Cardiac septum (tissue), 1 donor: Measurements from ENCODE around the gene ACSF3. TPM values are rescaled to one million over a fixed set of nuclear protein-coding genes. Genes with fewer than 3 reads are reported as not detected.
A peak's percentile ranks its signal among the peaks of the same experiment; 100 is the strongest.
"Not testable (repeated sequence)": the region's sequence is repeated elsewhere in the genome, so short reads cannot be mapped to it uniquely, and the experiment has no call there.

Source experiments
- DNase-seq: peaks from one replicate; pipeline ENCODE4 v3.0.0-alpha.2; 2020; ENCODE audit warnings: low spot score
- intact Hi-C: fragments of 100-400 bp; cut with DNase I; formaldehyde crosslinking; loops from one replicate; pipeline ENCODE4 v1.14.0; 2022
- total RNA-seq: library from RNA; stranded (reverse); fragmentation: NEBNext Ultra II Directional; extraction: Animal tissue kit (Norgen Biotek cat#: 25700); gene quantifications from one replicate; pipeline ENCODE4 v1.2.1, GENCODE V29; 2021
- donor health status: DM: no; HTN: no; CAD: no.

The ACSF3 gene
- total RNA-seq, 1 donor from 2014 or later: 14.7 TPM

DNA sequence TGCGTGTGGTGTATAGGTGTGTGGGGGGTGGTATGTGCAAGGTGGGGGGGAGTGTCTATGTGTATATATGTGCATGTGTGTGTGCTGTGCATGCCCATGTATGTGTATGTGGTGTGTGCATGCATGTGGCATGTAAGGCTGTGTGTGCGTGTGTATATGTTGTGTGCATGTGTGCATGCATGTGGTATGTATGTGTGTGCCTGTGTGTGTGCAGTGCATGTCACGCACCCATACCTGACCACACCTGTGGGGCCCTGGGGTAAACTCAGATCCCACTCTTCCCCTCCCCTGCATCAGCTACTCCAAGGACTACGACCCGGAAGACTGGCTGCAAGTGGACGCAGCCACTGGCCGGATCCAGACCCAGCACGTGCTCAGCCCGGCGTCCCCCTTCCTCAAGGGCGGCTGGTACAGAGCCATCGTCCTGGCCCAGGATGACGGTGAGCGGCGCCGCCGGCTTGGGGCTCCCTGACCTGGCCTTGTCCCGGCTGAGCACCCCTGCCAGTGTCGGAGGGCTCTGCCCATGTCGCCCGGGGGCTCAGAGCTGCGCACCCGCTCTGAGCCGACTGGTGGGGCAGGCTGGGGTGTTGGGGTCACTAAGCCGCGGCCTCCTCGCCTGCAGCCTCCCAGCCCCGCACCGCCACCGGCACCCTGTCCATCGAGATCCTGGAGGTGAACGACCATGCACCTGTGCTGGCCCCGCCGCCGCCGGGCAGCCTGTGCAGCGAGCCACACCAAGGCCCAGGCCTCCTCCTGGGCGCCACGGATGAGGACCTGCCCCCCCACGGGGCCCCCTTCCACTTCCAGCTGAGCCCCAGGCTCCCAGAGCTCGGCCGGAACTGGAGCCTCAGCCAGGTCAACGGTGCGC is 97.6 kb downstream of the ACSF3 start:
- intact Hi-C loops: no loop called here
- DNase-seq: no peak

DNA sequence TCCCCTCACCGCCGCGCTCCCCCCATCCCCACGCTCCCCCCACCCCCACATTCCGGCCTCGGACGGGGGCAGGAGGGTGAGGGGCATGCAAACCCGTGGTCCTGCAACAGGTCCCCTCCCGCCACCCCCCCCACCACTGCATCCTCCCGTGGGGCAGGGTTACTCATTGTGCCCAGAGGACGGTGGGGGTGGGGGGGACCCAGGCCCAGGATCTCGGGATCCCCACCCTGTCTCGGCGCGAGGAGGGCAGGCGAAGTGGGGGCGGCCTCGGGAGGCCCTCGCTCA is 98.2 kb downstream of the ACSF3 start:
- no peak for DNase-seq
- intact Hi-C loops: no loop called here

DNA sequence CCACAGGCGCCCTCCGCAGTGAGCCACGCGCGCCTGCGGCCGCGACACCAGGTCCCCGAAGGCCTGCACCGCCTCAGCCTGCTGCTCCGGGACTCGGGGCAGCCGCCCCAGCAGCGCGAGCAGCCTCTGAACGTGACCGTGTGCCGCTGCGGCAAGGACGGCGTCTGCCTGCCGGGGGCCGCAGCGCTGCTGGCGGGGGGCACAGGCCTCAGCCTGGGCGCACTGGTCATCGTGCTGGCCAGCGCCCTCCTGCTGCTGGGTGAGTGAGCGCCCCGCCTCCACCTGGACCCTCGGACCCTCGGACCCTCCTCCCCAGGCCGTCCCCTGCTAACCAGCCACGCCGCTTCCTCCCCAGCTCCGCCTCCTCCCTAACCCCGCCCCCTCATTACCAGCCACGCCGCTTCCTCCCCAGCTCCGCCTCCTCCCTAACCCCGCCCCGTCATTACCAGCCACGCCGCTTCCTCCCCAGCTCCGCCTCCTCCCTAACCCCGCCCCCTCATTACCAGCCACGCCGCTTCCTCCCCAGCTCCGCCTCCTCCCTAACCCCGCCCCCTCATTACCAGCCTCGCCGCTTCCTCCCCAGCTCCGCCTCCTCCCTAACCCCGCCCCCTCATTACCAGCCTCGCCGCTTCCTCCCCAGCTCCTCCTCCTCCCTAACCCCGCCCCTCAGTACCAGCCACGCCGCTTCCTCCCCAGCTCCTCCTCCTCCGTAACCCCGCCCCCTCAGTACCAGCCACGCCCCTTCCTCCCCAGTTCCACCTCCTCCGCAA is 98.7 kb downstream of the ACSF3 start:
- intact Hi-C loops: not testable (repeated sequence)
- DNase-seq: peak; percentile 89

DNA sequence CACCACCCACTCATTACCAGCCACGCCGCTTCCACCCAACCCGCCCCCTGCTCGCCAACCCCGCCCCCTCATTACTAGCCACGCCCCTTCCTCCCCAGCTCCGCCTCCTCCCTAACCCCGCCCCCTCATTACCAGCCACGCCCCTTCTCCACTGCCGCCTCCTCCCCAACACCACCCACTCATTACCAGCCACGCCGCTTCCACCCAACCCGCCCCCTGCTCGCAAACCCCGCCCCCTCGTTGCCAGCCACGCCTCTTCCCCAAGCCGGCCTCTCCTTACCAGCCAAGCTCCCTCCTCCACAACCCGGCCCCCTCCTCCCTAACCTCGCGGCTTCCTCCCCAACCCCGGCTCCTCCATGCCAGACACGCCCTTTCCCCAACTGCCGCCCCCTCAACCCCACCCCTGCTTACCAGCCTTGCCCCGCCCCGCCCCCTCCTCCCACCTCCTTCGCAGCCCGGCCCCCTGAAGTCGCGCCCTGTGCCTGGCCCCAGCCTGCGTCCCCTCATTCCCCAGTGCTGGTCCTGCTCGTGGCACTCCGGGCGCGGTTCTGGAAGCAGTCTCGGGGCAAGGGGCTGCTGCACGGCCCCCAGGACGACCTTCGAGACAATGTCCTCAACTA is 99.4 kb downstream of the ACSF3 start:
- peak; percentile 84 for DNase-seq
- intact Hi-C loops: no loop called here

DNA sequence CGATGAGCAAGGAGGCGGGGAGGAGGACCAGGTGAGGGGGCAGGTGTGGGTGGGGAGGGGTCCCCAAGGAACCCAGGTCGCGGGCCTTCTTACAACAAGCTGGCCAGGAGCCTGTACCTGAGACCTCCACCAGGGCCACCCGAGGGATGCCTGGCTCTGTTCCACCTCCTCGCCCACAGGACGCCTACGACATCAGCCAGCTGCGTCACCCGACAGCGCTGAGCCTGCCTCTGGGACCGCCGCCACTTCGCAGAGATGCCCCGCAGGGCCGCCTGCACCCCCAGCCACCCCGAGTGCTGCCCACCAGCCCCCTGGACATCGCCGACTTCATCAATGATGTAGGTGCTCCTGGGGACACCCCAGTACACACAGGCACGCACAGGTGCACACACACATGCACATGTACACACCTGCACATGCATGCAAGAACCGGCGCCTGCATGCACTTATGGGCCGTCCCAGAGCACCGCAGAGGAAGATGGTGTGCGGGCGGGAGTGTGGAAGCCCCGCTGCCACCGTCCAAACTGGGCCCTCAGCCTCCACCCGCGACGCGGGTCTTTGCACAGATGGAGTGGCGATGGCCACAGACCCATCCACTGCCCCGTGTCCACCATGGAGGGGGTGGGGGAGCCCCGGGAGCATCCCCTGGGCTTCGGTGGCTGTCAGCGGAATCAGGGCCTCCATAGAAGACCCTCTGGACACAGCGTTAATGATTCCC is 100.1 kb downstream of the ACSF3 start:
- DNase-seq: no peak
- intact Hi-C loops: no loop called here

DNA sequence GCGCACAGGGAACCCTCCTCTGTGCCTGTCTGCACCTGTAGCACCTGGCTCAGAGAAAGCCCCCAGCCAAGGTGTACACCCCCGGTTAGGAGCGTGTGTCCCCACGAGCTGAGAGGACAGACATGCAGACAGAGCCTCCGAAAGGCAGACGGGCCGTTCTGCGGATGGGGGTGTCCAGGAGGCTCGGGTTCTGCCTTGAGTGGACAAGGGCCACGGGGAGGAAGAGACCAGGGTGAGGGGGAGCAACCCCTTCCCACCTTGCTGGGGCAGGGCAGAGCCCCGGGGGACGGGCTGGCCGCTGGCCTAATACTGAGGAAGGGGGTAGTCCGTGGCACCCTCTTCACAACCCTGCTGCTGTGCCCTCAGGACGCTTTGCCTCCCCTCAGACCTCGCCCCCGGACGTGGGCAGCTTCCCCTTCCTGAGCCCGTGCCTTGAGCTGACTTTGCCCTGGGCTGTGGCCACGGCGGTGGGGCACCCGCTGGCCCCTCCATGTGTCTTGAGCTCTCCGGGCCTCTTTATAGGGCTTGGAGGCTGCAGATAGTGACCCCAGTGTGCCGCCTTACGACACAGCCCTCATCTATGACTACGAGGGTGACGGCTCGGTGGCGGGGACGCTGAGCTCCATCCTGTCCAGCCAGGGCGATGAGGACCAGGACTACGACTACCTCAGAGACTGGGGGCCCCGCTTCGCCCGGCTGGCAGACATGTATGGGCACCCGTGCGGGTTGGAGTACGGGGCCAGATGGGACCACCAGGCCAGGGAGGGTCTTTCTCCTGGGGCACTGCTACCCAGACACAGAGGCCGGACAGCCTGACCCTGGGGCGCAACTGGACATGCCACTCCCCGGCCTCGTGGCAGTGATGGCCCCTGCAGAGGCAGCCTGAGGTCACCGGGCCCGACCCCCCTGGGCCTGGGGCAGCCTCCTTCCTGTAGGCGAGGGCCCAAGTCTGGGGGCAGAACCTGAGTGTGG is 101.0 kb downstream of the ACSF3 start:
- DNase-seq: no peak
- intact Hi-C loops: no loop called here

DNA sequence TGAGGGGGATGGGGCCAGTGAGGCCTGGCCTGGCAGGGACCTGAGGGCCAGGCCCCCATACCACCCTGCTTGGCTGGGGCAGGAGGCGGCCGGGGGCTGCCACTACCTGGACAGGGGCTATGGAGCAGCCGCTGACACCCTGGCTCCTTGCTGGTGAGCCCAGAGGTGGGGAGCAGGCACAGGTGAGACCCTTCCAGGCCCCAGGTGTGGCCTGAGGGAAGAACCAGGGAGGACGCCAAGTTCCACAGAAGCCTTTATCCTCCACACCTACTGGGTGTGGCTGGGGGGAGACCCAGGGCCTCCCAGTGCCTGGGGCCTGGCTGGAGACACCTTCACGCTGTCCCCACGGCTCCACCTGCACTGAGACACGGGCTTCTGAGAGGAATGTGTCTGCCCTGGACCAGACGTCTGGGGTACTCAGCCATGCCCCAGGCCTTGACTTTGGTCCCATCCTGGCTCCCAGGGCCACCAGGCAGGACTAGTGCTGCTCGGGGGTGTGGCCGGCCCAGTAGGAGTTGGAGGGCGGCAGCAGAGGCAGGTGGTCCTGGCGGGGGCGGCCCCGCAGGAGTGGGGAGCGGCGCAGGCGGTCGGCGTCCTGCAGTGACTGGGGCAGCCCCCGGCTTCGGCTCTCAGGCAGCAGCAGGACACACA is 102.0 kb downstream of the ACSF3 start:
- intact Hi-C loops: no loop called here
- no peak for DNase-seq

DNA sequence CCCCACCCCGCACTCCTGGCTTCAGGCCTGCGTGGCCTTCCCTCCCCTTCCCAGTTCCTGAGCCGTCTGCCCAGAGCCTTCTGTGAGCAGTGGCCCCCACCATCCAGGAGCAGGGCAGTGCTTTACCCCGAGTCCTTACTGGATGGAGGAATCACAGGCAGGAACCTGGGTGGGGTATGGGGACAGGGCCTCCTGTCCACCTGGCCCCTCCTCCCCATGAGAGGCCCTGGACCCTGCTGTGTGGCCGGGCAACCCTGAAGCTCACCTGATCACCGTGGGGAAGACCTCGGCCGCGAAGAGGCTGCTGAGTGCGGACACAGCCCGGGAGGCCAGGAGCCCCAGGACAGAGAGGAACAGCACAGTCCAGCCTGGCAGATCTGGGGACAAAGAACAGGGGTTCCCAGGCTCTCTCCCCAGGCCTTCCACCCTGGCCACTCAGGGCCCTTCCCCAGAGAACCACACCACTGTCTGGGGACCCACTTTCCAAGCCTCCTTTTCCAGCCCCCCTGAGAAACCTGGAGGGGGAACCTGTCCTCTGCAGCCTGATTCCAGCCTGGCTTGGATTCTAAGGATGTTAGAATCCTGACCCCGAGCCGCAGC is 103.5 kb downstream of the ACSF3 start:
- no peak for DNase-seq
- intact Hi-C loops: no loop called here

DNA sequence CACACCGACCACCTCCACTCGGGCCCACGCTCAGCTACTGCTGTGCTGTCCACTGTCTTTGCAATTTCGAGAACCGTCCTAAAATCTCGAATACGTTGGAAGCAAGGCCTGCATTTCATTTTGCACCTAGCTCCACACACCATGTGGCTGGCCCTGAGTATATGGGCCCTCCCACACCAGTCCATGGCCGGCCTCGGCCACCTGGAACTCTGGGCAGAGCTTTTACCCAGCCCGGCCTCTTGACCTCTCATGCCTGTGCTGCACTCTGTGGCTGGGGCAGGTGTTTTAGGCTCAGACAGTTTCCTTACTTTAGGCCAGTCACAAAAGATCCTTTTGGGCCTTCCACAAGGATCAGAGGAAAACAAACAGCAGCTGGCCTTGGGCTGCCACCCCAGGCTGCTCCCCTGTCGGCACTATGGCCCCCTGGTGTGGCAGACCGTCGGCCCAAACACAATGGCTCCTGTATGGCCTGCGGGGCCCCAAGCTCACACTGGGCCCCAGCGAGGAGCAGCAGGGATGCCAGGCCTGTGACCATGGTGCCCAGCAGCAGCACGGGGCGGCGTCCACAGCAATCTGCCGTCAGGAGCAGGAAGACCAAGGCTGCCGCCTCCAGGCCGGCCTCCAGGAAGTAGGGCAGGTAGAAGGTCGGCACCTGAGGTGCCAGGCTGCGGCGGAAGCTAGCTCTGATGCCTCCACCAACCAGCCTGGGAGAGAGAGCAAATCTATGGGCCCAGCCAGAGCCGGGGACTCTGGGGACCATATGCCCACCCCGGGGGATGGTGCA is 104.2 kb downstream of the ACSF3 start:
- intact Hi-C loops: no loop called here
- no peak for DNase-seq

DNA sequence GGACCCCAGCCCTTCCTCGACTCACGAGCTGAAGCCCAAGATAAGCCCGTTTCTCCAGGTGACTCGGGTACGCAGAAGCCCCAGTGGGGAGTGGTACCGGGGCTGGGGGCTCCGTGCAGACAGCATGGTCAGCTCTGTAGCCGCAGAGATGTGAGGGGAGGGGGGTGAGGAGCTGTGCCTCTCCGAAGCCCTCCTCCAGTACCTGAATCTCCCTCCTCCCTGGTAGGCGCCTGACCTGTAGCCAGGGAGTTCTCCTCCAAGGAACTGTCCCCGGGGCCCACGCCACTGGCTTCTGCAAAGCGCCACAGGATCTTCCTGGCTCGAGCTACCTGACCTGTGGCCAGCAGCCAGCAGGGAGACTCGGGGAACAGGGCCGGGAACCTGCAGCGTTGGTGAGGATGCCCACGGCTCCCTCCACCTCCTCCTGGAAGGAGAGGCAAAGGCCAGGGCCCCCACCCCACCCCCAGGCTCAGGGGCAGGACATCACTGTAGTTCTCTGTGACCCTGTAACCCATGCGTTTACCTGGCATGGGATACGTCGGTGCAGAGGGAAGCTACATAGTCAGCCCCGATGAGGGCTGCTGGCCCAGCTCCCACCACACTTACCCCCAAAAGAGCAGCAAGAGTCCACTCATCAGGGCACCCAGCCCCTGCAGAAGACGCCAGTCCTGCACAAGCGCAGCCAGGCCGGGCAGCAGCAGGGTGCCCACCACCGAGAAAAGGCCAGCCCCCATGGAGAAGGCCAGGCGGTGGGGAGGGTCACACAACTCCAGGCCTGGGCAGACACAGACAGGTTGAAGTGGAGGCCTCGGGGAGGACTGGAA is 105.0 kb downstream of the ACSF3 start:
- no peak for DNase-seq

DNA sequence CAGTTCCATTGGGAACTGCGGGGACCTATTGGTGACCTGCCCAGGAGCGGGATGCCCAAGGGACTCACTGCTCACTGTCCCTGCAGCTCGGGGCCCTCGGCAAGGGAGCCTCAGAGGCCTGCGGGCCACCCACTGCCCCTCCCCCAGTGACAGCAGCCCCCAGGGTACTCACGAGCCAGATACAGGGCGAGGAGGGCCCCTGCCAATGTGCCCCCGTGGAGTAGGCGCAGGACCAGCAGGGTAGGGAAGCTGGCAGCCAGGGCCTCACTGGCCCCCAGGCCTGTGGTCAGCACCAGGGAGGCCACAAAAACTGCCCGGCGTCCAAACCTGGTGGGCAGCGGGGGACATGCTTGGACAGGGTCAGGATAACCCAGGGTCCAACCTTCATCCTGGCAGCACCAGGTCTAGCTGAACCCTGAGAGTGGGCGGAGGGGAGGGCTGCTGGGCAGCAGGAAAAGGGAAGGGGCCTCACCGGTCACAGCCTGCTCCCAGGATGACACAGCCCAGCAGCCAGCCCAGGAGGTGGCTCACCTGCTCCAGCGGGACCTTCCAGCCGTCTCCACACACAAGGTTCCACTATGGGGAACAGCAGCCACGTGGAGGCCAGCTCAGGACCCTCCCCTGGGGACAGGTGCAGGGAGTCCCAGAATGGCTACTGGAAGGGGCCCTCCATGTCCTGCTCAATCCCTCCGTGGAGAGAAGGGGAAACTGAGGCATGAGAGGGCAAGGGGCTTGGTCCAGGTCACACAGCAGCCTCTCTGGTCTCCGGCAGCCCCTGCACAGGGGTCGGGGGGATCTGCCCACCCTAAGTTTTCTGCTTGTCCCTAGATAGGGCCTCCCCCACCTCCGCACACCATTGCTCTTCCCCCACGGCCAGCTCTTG is 105.8 kb downstream of the ACSF3 start:
- no peak for DNase-seq
- intact Hi-C loops: no loop called here

More for the DNA sequence above, 105.0 kb downstream of the ACSF3 start:
- intact Hi-C loops: no loop called here

DNA sequence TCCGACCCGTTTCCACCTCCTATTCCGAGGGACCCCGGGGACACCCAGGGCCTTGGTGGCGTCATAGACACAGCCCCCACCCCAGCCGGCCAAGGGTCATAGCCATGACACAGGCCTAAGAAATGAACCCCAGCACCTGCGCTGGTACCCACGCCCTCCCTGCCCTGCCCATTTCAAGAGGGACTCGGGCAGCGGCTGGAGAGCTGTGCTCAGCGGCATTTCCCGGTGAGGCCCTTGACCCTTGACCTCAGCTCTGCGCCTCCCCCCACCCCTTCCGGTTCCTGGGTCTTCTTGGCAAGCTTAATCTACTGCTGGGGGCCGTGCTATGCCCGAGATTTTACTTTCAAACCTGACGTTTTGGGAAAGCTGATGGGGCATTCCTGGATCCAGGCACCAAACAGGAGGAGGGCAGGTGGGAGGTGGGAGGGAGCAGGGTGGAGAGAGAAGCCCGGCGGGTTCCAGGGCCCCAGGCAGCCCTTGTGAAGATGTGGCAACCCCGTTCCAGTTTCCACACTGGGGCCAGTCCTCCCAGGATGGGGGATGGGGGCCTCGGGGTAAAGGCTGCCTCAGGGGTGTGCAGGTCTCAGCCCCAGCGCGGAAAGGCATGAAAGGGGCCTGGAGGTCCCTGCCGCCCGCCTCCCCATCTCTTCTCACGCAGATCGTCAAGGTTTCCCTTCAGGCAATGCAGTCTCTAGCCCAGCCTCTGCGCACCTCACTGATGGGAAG is 106.6 kb downstream of the ACSF3 start, which contains the start of gene SLC22A31:
TSS of gene SLC22A31 (minus strand) at position 414 of the 726 bp plus-strand sequence. CDS start at position 378, 36 bp downstream.
- DNase-seq: no peak
- intact Hi-C loops: no loop called here

DNA sequence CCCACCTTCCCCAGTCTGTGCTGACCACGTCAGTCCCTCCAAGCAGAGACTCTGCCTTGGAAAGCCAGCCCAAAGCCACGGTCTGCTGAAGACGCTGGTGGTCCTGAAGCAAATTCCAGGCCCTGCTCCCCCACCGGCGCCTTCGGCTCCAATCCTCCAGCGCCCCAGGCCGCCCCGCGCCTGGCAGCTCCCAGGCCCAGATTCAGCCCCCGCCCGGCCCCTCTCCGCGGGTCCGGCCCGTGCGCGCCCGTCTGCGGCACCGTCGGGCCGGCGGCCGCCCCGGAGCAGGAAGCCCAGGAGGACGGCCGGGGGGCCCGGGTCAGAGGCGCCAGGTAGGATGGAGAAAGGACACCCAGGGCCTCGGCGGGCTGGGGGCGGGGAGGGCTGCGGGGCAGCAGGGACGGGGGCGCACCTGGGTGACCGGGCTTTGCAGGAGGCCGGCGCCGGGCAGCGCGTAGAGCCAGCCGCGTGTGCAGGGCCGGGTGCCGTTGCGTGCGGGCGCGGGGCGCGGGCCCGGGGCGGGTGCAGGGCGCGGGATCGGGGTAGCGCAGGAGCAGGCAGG is 107.3 kb downstream of the ACSF3 start:
- DNase-seq: no peak
- intact Hi-C loops: no loop called here
